SK-N-SH (cell line): Measurements from ENCODE around the gene ZFYVE9. TPM values are rescaled to one million over a fixed set of nuclear protein-coding genes. Genes with fewer than 3 reads are reported as not detected.

ENCODE experiments used
- CTCF ChIA-PET: fragments of 300-600, 350-600 bp; formaldehyde crosslinking; extraction: SDS; loops from one replicate; lab custom pipeline; 2021; lab: Yijun Ruan, JAX
- POLR2A ChIA-PET: fragments of 350-600 bp; sonication (Branson Sonifier 250); formaldehyde crosslinking; extraction: SDS; loops from one replicate; lab custom pipeline; 2020; ENCODE audit warnings: antibody characterized with exemption, inconsistent platforms; lab: Yijun Ruan, JAX
- DNase-seq: peaks from one replicate; pipeline ENCODE4 v3.0.0; 2012
- H2AFZ ChIP-seq: fragments of 200-600 bp; sonication (generic); 2 replicates; pipeline ENCODE4 v1.8.1; 2016; ENCODE audit warnings: antibody characterized with exemption, mild to moderate bottlenecking, low read depth
- H3F3A ChIP-seq: fragments of 200-600 bp; sonication (generic); replicated peaks from 2 replicates; pipeline ENCODE3; 2016; ENCODE audit warnings: antibody characterized with exemption, mild to moderate bottlenecking; ENCODE audit not compliant: insufficient read depth
- H3K27ac ChIP-seq, 2 experiments: fragments of 200-500 bp in 1 of 2; fragments of 200-600 bp in 1 of 2; sonication (Bioruptor generic) in 1 of 2; sonication (generic), shearing (Covaris generic) in 1 of 2; 2 replicates each; pipeline versions ENCODE4 v1.5.1 to v1.6.1; 2014 to 2016; ENCODE audit warnings: low read depth in 2 of 2, inconsistent platforms in 1 of 2, low read length in 1 of 2, mild to moderate bottlenecking in 1 of 2, mixed read lengths in 1 of 2
- H3K27me3 ChIP-seq: fragments of 200-600 bp; sonication (generic), shearing (Covaris generic); 2 replicates; pipeline ENCODE4 v1.6.1; 2016; ENCODE audit warnings: mixed run types; ENCODE audit not compliant: insufficient read depth
- H3K36me3 ChIP-seq, 2 experiments: fragments of 200-500 bp in 1 of 2; fragments of 200-600 bp in 1 of 2; sonication (Bioruptor generic) in 1 of 2; sonication (generic) in 1 of 2; replicated peaks in 1 of 2; 2 replicates each; pipeline versions ENCODE3 to v1.5.1; 2014 to 2016; ENCODE audit warnings: low read length in 1 of 2, mild to moderate bottlenecking in 1 of 2; ENCODE audit not compliant: insufficient read depth in 2 of 2, control insufficient read depth in 1 of 2
- H3K4me1 ChIP-seq, 2 experiments: fragments of 200-500 bp in 1 of 2; fragments of 200-600 bp in 1 of 2; sonication (Bioruptor generic) in 1 of 2; sonication (generic), shearing (Covaris generic) in 1 of 2; 2 replicates each; pipeline versions ENCODE4 v1.5.1 to v1.6.1; 2014 to 2016; ENCODE audit warnings: low read depth in 1 of 2, low read length in 1 of 2, mixed run types in 1 of 2; ENCODE audit not compliant: insufficient read depth in 2 of 2, control insufficient read depth in 1 of 2
- H3K4me2 ChIP-seq: fragments of 200-600 bp; sonication (generic), shearing (Covaris generic); 2 replicates; pipeline ENCODE4 v1.6.1; 2017; ENCODE audit warnings: mixed run types
- H3K4me3 ChIP-seq, 2 experiments: fragments of 200-500 bp in 1 of 2; fragments of 200-600 bp in 1 of 2; sonication (Bioruptor generic) in 1 of 2; sonication (generic), shearing (Covaris generic) in 1 of 2; 2 replicates each; pipeline versions ENCODE4 v1.5.1 to v1.8.1; 2014 to 2016; ENCODE audit warnings: low read depth in 2 of 2, inconsistent platforms in 1 of 2, low read length in 1 of 2, mild to moderate bottlenecking in 1 of 2, mixed read lengths in 1 of 2, moderate library complexity in 1 of 2
- H3K79me2 ChIP-seq: fragments of 200-600 bp; sonication (generic); 2 replicates; pipeline ENCODE4 v1.8.1; 2017; ENCODE audit warnings: mild to moderate bottlenecking; ENCODE audit not compliant: insufficient read depth
- H3K9ac ChIP-seq: fragments of 200-600 bp; sonication (generic); 2 replicates; pipeline ENCODE4 v1.6.1; 2017; ENCODE audit warnings: mixed run types
- H3K9me2 ChIP-seq: fragments of 200-600 bp; sonication (generic); 2 replicates; pipeline ENCODE4 v1.6.1; 2017; ENCODE audit warnings: mixed run types
- H3K9me3 ChIP-seq: fragments of 200-600 bp; sonication (generic); 2 replicates; pipeline ENCODE4 v1.6.1; 2017; ENCODE audit warnings: mixed run types, mild to moderate bottlenecking, moderate library complexity
- H4K20me1 ChIP-seq: fragments of 200-600 bp; sonication (generic); 2 replicates; pipeline ENCODE4 v1.6.1; 2017; ENCODE audit warnings: mild to moderate bottlenecking, mixed run types; ENCODE audit not compliant: insufficient read depth
- CTCF ChIP-seq: fragments of 200-600 bp; sonication (generic); IDR thresholded peaks from 2 replicates; pipeline ENCODE4 v1.6.1; 2017; ENCODE audit warnings: antibody characterized with exemption, mild to moderate bottlenecking, moderate library complexity
- ELF1 ChIP-seq: IDR thresholded peaks from 2 replicates; pipeline ENCODE4 v1.4.0; 2012
- GATA2 ChIP-seq: sonication (generic); formaldehyde crosslinking; IDR thresholded peaks from 2 replicates; pipeline ENCODE4 v1.5.0; 2020; ENCODE audit warnings: mild to moderate bottlenecking, missing genetic modification reagents
- IRF3 ChIP-seq: fragments of 150-350 bp; IDR thresholded peaks from 2 replicates; pipeline ENCODE4 v1.6.1; 2016; ENCODE audit warnings: mild to moderate bottlenecking, low read depth, low read length
- NFIC ChIP-seq: IDR thresholded peaks from 2 replicates; pipeline ENCODE4 v1.4.0; 2012; ENCODE audit warnings: borderline replicate concordance
- REST ChIP-seq: IDR thresholded peaks from 2 replicates; pipeline ENCODE4 v1.6.1; 2012; ENCODE audit warnings: mild to moderate bottlenecking, low read depth, low read length, moderate library complexity
- SIN3A ChIP-seq: IDR thresholded peaks from 2 replicates; pipeline ENCODE4 v1.6.1; 2012; ENCODE audit warnings: low read depth, mild to moderate bottlenecking, low read length, moderate library complexity, borderline replicate concordance
- ZBTB33 ChIP-seq: IDR thresholded peaks from 2 replicates; pipeline ENCODE4 v1.4.0; 2012; ENCODE audit warnings: low read depth, borderline replicate concordance
- WGBS: methylation state at CpG from one replicate; pipeline ENCODE4 v1.1.6; 2017; ENCODE audit warnings: low lambda C conversion rate; 5-methylcytosine and 5-hydroxymethylcytosine counted together
- polyA plus RNA-seq, 3 experiments: library from polyadenylated mRNA; depleted of rRNA; stranded (reverse); fragments of >200 nt; gene quantifications; 2 replicates each; pipeline ENCODE4 v1.2.3, GENCODE V29; 2012

Gene ZFYVE9
- polyA plus RNA-seq, 1 of the 3 experiments (the other 2 are of a cell fraction) = 4.1 TPM

- Histone ChIP-seq H3K9ac (no peak overlapping the region), H3K27me3 (no peaks in the 10 kb centered on the region), H3K27ac (no peak overlapping the region), H3F3A (no peaks in the 10 kb centered on the region), H3K79me2 (peaks cover 49% of the 10 kb centered on the region), H2AFZ (no peak overlapping the region), H3K4me3 (no peak overlapping the region), H3K4me2 (no peak overlapping the region), H3K4me1 (peaks cover 0 to 10% of the 10 kb centered on the region in 2 experiments; a peak in 2 of 4 replicates), H4K20me1 (0 out of 2 replicates have a peak, but pooled peaks cover 3% of the 10 kb centered on the region), H3K36me3 (no peaks in the 10 kb centered on the region), H3K9me3 (no peaks in the 10 kb centered on the region), H3K9me2 (no peaks in the 10 kb centered on the region)
- CTCF ChIA-PET = no interaction called here
- 68% methylated on average over 3 of the region's 3 CpGs for WGBS
- DNase-seq = no peak
- TF ChIP-seq ELF1 = no peak
- TF ChIP-seq IRF3 = no peak
- TF ChIP-seq ZBTB33 = no peak
- no peak for TF ChIP-seq SIN3A
- no peak for TF ChIP-seq GATA2 (CRISPR knock-in tag)
- no peak for TF ChIP-seq NFIC
- TF ChIP-seq REST = no peak
- POLR2A ChIA-PET = no interaction called here
Measured at GRCh38 chr1:52156460-52156859, 14.6 kb downstream of the ZFYVE9 start.

GRCh38 chr1:52157582-52157981 is 15.7 kb downstream of the ZFYVE9 start:
- 95% methylated on average over 2 of the region's 2 CpGs for WGBS
- Histone ChIP-seq H2AFZ (no peak overlapping the region), H4K20me1 (0 out of 2 replicates have a peak, but pooled peaks cover 3% of the 10 kb centered on the region), H3K9ac (no peak overlapping the region), H3K4me1 (peaks cover 0 to 10% of the 10 kb centered on the region in 2 experiments; a peak in 2 of 4 replicates), H3K9me2 (no peaks in the 10 kb centered on the region), H3K4me2 (no peak overlapping the region), H3F3A (no peaks in the 10 kb centered on the region), H3K4me3 (no peak overlapping the region), H3K27me3 (no peaks in the 10 kb centered on the region), H3K27ac (no peak overlapping the region), H3K36me3 (no peaks in the 10 kb centered on the region), H3K79me2 (peaks cover 40% of the 10 kb centered on the region; the same call in 1 of the 2 replicates), H3K9me3 (no peaks in the 10 kb centered on the region)
- no peak for TF ChIP-seq CTCF
- ChIA-PET CTCF (no interaction called here), POLR2A (no interaction called here)
- no peak for DNase-seq
